Stimulated activated CD4-positive, alpha-beta T cell treated with anti-CD3 and anti-CD28 coated beads, Interleukin-15, amount 100 ng/mL, for 1 hour (primary cell): ENCODE results near the gene HEXD.
"Not testable (repeated sequence)": the region's sequence is repeated elsewhere in the genome, so short reads cannot be mapped to it uniquely, and the experiment has no call there.

Experiments used
- DNase-seq, 2 donors: peaks; one replicate each; pipeline ENCODE4 v3.0.0-alpha.2; 2020; ENCODE audit warnings: low read depth in 1 of 2, low spot score in 1 of 2

Gene HEXD

DNA sequence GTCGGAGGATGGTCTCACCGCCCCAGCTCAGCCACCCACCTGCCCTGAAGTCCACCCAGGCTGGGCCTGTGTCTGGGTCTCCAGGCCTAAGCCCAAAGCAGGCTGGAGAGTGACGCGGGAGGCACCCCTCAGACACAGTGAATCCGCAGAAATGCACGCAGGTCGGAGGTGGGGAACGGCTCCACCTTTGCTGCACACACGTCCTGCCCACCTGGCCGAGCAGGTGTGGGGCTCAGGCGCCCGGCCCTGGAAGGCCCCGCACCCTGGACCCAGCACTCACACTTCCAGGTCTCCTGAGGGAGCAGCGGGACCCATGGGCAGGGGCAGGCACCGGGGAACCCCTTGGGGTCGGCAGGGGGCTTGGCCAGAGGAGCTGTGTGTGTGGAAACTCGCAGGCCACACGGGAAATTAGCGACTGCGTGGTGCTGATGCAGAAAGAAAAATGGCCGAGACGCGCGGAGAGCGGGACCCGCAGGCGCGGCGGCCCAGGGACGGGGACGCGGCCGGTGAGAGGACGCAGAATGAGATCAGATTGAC lies 21.8 kb downstream of the HEXD start:
- no peak for DNase-seq

GRCh38 chr17:82440469-82440981 lies 22.4 kb downstream of the HEXD start:
- no peak for DNase-seq

DNA sequence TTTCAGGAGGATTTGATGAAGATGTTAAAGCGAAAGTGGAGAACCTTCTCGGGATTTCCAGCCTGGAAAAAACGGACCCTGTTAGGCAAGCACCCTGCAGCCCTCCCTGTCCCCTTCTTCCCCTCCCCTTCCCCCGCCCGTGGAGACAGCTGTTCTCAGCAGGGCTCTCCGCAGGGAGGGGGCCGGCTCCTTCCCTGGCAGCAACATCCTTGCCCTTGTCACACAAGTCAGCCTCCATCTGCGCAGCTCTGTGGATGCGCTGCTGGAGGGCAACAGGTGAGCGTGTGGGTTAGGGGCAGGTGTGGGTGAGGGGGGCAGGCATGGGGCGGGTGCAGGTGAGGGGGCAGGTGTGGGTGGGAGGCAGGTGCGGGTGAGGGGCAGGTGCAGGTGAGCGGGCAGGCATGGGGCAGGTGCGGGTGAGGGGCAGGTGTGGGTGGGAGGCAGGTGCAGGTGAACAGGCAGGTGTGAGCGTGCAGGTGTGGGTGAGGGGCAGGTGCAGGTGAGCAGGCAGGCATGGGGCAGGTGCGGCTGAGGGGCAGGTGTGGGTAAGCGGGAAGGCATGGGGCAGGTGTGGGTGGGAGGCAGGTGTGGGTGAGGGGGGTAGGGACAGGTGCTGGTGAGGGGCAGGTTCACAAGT lies 23.0 kb downstream of the HEXD start:
- no peak for DNase-seq

- no peak for DNase-seq
Observed at GRCh38 chr17:82441691-82442487, 23.7 kb downstream of the HEXD start.

DNA sequence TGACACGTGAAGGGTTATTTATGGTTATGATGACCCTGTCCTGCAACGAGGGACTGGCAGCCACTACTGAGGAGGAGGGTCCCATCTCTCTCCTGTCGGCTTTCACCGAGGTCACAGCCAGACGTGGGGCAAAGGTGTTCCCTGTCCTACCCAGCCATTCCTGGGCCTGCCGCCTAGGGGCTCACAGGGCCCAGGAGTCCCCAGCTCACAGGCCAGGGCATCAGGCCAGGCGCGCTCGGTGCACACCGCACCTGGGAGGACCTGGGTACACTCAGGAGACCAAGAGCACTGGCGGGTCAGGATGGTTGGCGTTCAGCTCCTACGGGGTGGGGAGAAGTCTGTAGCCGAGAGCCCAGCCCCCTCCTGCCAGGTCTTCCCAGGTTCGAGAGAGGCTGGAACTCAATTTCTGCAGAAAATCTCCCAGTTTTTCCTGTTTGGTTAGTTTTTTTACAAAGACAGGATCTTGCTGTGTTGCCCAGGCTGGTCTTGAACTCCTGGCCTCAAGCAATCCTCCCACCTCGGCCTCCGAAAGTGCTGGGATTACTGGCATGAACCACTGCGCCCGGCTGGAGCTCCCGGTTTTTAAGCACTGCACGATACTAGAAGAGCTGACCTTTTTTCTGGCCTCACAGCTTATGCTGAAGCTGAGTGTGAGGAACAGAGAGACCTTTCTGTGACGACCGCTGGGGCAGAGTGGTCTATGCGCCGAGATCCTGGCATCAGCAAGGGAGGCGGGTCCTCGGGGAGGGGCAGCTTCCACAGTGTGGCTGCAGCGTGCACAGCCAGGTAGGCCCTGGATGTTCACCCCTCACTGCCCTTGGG lies 24.7 kb downstream of the HEXD start:
- DNase-seq, result no peak

DNA sequence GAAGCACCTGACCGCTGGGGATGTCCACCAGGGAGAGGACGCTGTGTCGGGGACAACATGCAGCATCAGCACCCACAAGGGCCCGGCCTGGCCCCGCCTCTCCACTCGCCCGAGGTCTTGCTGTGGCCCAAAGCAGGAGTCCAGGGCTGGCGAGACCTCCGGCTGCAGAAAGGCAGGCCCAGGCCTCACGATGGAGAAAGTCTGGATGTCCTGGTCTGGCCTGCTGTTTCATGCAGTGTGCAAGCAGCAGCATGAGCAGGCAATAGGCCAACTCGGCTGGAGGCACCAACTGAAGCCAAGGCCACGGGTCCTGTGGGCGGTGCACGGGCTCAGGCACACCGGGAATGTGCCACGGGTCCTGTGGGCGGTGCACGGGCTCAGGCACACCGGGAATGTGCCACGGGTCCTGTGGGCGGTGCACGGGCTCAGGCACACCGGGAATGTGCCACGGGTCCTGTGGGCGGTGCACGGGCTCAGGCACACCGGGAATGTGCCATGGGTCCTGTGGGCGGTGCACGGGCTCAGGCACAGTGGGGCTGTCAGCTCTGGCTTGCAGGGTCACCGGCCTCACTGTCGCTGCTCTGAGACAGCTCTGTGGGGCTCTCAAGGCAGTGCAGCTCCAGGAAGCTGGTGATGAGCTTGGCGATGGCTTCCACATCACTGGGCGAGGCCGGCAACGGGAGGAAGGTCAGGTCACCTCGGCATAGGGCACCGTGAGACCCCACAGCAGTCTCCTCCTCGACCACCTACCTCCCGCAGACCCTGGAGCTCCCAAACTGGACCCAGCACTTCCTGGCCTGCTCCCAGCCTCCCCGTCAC lies 25.5 kb downstream of the HEXD start:
- DNase-seq, result no peak

DNA sequence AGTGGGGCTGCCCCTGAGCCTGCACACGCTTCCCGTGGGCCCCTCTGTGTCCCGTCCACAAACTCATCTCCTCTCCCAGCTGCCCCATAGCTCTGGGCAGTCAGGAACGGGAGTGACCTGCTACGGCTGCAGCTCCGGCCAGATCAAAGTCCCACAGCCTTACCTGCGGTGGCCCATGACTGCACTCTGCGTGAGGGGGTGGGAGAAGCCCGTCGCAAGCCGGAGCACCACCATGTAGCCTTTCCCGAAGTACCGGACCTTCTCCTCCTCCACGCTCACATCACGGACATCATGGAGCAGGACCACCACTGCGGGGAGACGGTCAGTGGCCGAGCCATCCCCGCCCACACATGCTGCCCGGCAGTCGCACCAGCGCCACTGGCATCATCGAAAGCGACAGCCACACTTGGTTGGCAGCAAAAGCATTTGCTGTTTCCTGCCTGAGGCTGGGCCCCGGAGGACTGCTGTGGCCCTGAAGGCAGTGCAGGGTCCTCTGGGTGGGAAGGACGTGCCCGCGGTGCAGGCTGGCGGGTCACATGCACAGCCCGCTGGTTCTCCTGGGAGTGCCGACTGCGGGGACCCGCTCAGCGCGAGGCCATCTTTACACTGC lies 26.2 kb downstream of the HEXD start:
- no peak for DNase-seq

GRCh38 chr17:82444941-82445521 lies 26.9 kb downstream of the HEXD start:
- DNase-seq, result no peak

GRCh38 chr17:82445542-82445941 lies 27.4 kb downstream of the HEXD start:
- DNase-seq, result no peak

DNA sequence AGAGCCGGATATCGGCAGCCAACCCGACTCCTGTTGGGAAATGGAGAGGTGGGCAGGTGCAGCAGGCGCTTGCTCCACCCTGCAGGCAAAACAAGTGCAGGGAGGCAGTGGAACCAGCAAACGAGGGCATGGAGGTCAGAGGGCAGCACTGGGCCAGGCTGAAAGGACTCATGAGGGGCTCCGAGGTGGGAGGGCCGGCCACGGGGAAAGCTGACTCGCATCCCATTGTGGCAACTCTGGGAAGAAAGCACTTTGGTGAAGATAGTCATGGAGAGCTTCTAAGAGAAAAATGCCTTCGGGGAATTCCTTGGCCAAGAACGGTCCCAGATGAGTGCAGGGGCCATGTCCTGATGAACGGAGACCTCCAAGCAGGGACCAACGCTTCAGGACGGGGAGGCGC lies 28.0 kb downstream of the HEXD start:
- DNase-seq, result no peak

DNA sequence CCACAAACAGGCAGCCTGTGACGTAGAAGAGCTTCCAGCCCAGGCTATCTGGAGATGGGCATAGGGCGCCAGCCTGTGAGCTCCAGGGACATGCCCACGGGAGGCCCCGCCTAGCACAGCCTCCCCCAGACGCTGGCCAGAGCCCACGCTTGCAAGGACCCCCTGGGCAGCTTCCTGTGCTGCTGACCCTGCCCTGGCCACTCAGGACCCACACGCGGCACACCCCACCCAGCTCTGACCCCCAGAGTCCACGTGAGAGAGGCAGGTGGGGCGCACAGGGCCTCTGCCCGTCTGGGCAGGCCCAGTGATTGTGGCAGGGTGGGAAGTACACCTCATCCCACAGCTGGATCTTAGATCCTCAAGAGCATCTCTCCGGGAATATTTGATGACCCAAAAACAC lies 28.5 kb downstream of the HEXD start:
- no peak for DNase-seq

GRCh38 chr17:82447876-82448275 lies 29.7 kb downstream of the HEXD start:
- no peak for DNase-seq

- peak; percentile 35 to 46 for DNase-seq
Observed at GRCh38 chr17:82449131-82449882, 31.2 kb downstream of the HEXD start.

- peak in 1 of 2 donors; percentile 18 for DNase-seq
Observed at GRCh38 chr17:82449883-82450356, 31.8 kb downstream of the HEXD start.

DNA sequence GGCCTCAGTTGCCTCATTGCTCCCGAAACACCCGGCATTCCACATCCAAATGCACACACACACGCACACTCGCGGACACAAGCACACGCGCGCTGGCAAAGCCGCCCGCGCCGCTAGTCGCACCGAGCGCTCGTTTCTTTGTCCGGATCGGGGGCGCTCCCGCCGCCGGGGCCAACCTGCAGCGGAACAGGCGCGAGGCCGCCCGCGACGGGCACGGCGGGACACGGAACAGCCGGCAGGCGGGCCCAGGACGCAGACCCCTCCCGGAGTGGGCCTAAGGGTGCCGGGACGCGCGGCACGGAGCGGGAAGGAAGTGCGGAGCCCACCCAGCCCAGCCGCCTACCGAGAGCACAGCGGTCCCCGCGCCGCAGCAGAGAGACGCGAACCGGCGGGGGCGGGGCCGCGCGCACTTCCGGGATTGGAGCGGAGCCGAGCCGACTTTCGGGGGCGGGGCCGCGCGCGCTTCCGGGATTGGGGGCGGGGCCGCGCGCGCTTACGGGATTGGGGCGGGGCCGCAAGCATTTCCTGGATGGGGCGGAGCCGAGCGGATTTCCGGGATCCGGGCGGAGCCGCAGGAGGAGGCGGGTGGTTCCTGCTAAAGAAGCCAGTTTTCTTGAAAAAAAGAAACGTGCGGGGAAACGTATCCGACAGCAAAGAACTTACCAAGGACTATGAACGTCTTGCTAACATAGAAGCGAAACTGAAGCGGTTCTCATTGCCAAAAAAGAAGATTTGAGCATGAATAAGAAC lies 32.4 kb downstream of the HEXD start, which contains the start of gene CYBC1:
TSS of gene CYBC1 (minus strand) at position 396 of the 750 bp plus-strand sequence. CDS start 1,498 bp downstream, outside the sequence.
- DNase-seq, result peak; percentile 94

- DNase-seq, result no peak
Observed at GRCh38 chr17:82452162-82452561, 34.0 kb downstream of the HEXD start.

GRCh38 chr17:82453151-82453550 lies 35.0 kb downstream of the HEXD start:
- not testable (repeated sequence) for DNase-seq

- not testable (repeated sequence) for DNase-seq
Observed at GRCh38 chr17:82453706-82454105, 35.6 kb downstream of the HEXD start.
